ENCODE data around the gene PPP1R36.
"Not testable (repeated sequence)": the region's sequence is repeated elsewhere in the genome, so short reads cannot be mapped to it uniquely, and the experiment has no call there.

Gene PPP1R36

GRCh38 chr14:64612971-64613666 lies 63.4 kb downstream of the PPP1R36 start:
- no peaks in the 10 kb centered on the region for H3K4me1 Mint-ChIP-seq
- H3K27me3 Mint-ChIP-seq: no peaks in the 10 kb centered on the region

GRCh38 chr14:64614166-64614565 lies 64.4 kb downstream of the PPP1R36 start:
- no peak overlapping the region for H3K27ac Mint-ChIP-seq (ENCODE audit: low read depth)
- H3K4me1 Mint-ChIP-seq: no peaks in the 10 kb centered on the region
- H3K27me3 Mint-ChIP-seq: no peaks in the 10 kb centered on the region
- H3K36me3 Mint-ChIP-seq (ENCODE audit: insufficient read depth): peaks cover 2% of the 10 kb centered on the region
- ATAC-seq (replicated peaks; ENCODE audit: extremely low read depth, poor library complexity, severe bottlenecking) (no peak), DNase-seq (ENCODE audit: low spot score in 2 of 2) (no peak)
- no peak overlapping the region for H3K4me3 Mint-ChIP-seq
- H3K9me3 Mint-ChIP-seq: no peaks in the 10 kb centered on the region

More at GRCh38 chr14:64612971-64613666, 63.4 kb downstream of the PPP1R36 start:
- DNase-seq (ENCODE audit: low spot score in 2 of 2): no peak
- ATAC-seq (replicated peaks; ENCODE audit: extremely low read depth, poor library complexity, severe bottlenecking): no peak
- no peak overlapping the region for H3K4me3 Mint-ChIP-seq
- H3K36me3 Mint-ChIP-seq (ENCODE audit: insufficient read depth): peaks cover 2% of the 10 kb centered on the region
- H3K9me3 Mint-ChIP-seq: no peaks in the 10 kb centered on the region
- no peak overlapping the region for H3K27ac Mint-ChIP-seq (ENCODE audit: low read depth)

- Mint-ChIP-seq H3K27me3 (no peaks in the 10 kb centered on the region), H3K36me3 (ENCODE audit: insufficient read depth) (peaks cover 2% of the 10 kb centered on the region), H3K4me1 (no peaks in the 10 kb centered on the region), H3K4me3 (no peak overlapping the region), H3K9me3 (no peaks in the 10 kb centered on the region), H3K27ac (ENCODE audit: low read depth) (no peak overlapping the region)
- ATAC-seq (replicated peaks; ENCODE audit: extremely low read depth, poor library complexity, severe bottlenecking): no peak
- no peak for DNase-seq (ENCODE audit: low spot score in 2 of 2)
These were observed 65.1 kb downstream of the PPP1R36 start for GRCh38 chr14:64614805-64615391.

GRCh38 chr14:64617872-64618408 lies 68.2 kb downstream of the PPP1R36 start:
- ATAC-seq (replicated peaks; ENCODE audit: extremely low read depth, poor library complexity, severe bottlenecking); H3K27ac Mint-ChIP-seq (ENCODE audit: low read depth); H3K36me3 Mint-ChIP-seq (ENCODE audit: insufficient read depth); H3K4me3 Mint-ChIP-seq; DNase-seq (ENCODE audit: low spot score in 2 of 2); H3K27me3 Mint-ChIP-seq; H3K4me1 Mint-ChIP-seq; H3K9me3 Mint-ChIP-seq: not testable (repeated sequence)

- DNase-seq (ENCODE audit: low spot score in 2 of 2): no peak
- no peaks in the 10 kb centered on the region for H3K4me1 Mint-ChIP-seq
- H3K27ac Mint-ChIP-seq (ENCODE audit: low read depth): no peak overlapping the region
- ATAC-seq (replicated peaks; ENCODE audit: extremely low read depth, poor library complexity, severe bottlenecking): no peak
- no peak overlapping the region for H3K4me3 Mint-ChIP-seq
- H3K27me3 Mint-ChIP-seq: peaks cover 22% of the 10 kb centered on the region
- H3K9me3 Mint-ChIP-seq: no peaks in the 10 kb centered on the region
- H3K36me3 Mint-ChIP-seq (ENCODE audit: insufficient read depth): no peaks in the 10 kb centered on the region
These were observed 71.1 kb downstream of the PPP1R36 start for GRCh38 chr14:64620910-64621309.

GRCh38 chr14:64623554-64624165 lies 73.9 kb downstream of the PPP1R36 start:
- Mint-ChIP-seq H3K4me3 (no peak overlapping the region), H3K4me1 (no peaks in the 10 kb centered on the region), H3K27ac (ENCODE audit: low read depth) (no peak overlapping the region), H3K36me3 (ENCODE audit: insufficient read depth) (no peaks in the 10 kb centered on the region), H3K27me3 (peaks cover 22% of the 10 kb centered on the region), H3K9me3 (no peaks in the 10 kb centered on the region)
- DNase-seq (ENCODE audit: low spot score in 2 of 2): no peak
- ATAC-seq (replicated peaks; ENCODE audit: extremely low read depth, poor library complexity, severe bottlenecking): no peak

- Mint-ChIP-seq H3K9me3 (no peaks in the 10 kb centered on the region), H3K27me3 (peaks cover 22% of the 10 kb centered on the region), H3K36me3 (ENCODE audit: insufficient read depth) (no peaks in the 10 kb centered on the region), H3K4me1 (no peaks in the 10 kb centered on the region), H3K27ac (ENCODE audit: low read depth) (no peak overlapping the region), H3K4me3 (no peak overlapping the region)
- DNase-seq (ENCODE audit: low spot score in 2 of 2) (no peak), ATAC-seq (replicated peaks; ENCODE audit: extremely low read depth, poor library complexity, severe bottlenecking) (no peak)
These were observed 75.8 kb downstream of the PPP1R36 start for GRCh38 chr14:64625386-64626232.

GRCh38 chr14:64628940-64629408 lies 79.2 kb downstream of the PPP1R36 start:
- H3K4me1 Mint-ChIP-seq: no peaks in the 10 kb centered on the region
- H3K27ac Mint-ChIP-seq (ENCODE audit: low read depth): no peak overlapping the region
- H3K9me3 Mint-ChIP-seq: no peaks in the 10 kb centered on the region
- H3K36me3 Mint-ChIP-seq (ENCODE audit: insufficient read depth): no peaks in the 10 kb centered on the region
- no peak overlapping the region for H3K4me3 Mint-ChIP-seq
- DNase-seq (ENCODE audit: low spot score in 2 of 2): no peak
- H3K27me3 Mint-ChIP-seq: peaks cover 10% of the 10 kb centered on the region
- ATAC-seq (replicated peaks; ENCODE audit: extremely low read depth, poor library complexity, severe bottlenecking): no peak

- ATAC-seq (replicated peaks; ENCODE audit: extremely low read depth, poor library complexity, severe bottlenecking): no peak
- H3K27ac Mint-ChIP-seq (ENCODE audit: low read depth): no peak overlapping the region
- H3K4me1 Mint-ChIP-seq: no peaks in the 10 kb centered on the region
- H3K9me3 Mint-ChIP-seq: no peaks in the 10 kb centered on the region
- H3K4me3 Mint-ChIP-seq: no peak overlapping the region
- H3K36me3 Mint-ChIP-seq (ENCODE audit: insufficient read depth): no peaks in the 10 kb centered on the region
- DNase-seq (ENCODE audit: low spot score in 2 of 2): no peak
- no peaks in the 10 kb centered on the region for H3K27me3 Mint-ChIP-seq
These were observed 81.0 kb downstream of the PPP1R36 start for GRCh38 chr14:64630778-64631177.

- H3K4me3 Mint-ChIP-seq; H3K9me3 Mint-ChIP-seq; H3K4me1 Mint-ChIP-seq; ATAC-seq (replicated peaks; ENCODE audit: extremely low read depth, poor library complexity, severe bottlenecking); H3K27me3 Mint-ChIP-seq; H3K36me3 Mint-ChIP-seq (ENCODE audit: insufficient read depth); DNase-seq (ENCODE audit: low spot score in 2 of 2); H3K27ac Mint-ChIP-seq (ENCODE audit: low read depth): not testable (repeated sequence)
These were observed 81.5 kb downstream of the PPP1R36 start for GRCh38 chr14:64631222-64631621.

GRCh38 chr14:64632056-64632455 lies 82.3 kb downstream of the PPP1R36 start:
- ATAC-seq (replicated peaks; ENCODE audit: extremely low read depth, poor library complexity, severe bottlenecking) (no peak), DNase-seq (ENCODE audit: low spot score in 2 of 2) (no peak)
- no peaks in the 10 kb centered on the region for H3K27me3 Mint-ChIP-seq
- H3K27ac Mint-ChIP-seq (ENCODE audit: low read depth): no peak overlapping the region
- no peak overlapping the region for H3K4me3 Mint-ChIP-seq
- no peaks in the 10 kb centered on the region for H3K36me3 Mint-ChIP-seq (ENCODE audit: insufficient read depth)
- H3K9me3 Mint-ChIP-seq: no peaks in the 10 kb centered on the region
- H3K4me1 Mint-ChIP-seq: no peaks in the 10 kb centered on the region

- H3K27ac Mint-ChIP-seq (ENCODE audit: low read depth): no peak overlapping the region
- H3K9me3 Mint-ChIP-seq: no peaks in the 10 kb centered on the region
- H3K4me3 Mint-ChIP-seq: no peak overlapping the region
- no peaks in the 10 kb centered on the region for H3K27me3 Mint-ChIP-seq
- no peak for ATAC-seq (replicated peaks; ENCODE audit: extremely low read depth, poor library complexity, severe bottlenecking)
- no peaks in the 10 kb centered on the region for H3K4me1 Mint-ChIP-seq
- no peaks in the 10 kb centered on the region for H3K36me3 Mint-ChIP-seq (ENCODE audit: insufficient read depth)
- no peak for DNase-seq (ENCODE audit: low spot score in 2 of 2)
These were observed 84.8 kb downstream of the PPP1R36 start for GRCh38 chr14:64634558-64634957.

Data from central memory CD8-positive, alpha-beta T cell (primary cell).